Measurements from ENCODE around the gene CEACAM5.
A peak's percentile ranks its signal among the peaks of the same experiment; 100 is the strongest.
"Not testable (repeated sequence)": the region's sequence is repeated elsewhere in the genome, so short reads cannot be mapped to it uniquely, and the experiment has no call there.

CEACAM5 gene

DNA sequence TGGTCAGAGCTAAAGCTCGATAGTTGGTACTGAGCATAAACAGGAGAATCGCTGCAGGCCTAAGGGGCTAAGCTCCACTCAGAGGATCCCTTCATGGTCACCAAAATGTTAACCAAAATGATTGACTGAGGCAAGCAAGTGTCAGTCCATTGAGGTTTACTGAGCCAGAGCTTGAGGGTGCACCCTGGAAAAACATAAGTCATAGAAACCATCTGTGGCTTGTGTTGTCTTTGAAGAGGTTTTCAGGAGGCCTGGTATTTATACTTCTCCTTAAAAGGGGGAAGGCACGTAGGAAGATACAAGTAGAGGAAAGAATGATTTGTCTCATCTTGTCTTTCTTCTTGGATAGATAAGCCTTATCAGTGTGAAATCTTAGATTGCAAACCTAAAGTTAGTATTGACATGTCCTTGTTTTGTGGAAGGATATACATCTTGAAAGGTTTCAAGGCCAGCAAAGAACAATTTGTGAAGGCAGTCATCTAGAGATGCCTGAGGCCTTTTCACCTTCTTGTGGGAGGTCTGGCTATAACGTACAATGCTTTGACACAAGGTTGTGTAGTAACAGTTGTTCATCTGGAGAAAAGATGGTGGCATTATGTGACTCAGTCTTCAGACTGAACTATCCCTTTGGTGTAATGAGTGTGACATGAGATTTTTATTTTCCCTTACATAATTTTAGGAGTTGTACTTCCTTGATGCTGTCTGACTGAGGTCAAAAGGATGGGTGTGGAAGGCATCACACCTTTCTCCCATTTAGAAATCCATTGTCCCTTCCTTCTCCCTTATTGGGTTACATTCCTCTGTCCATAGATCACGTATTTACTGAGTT, 32.2 kb downstream of the CEACAM5 start:
- DNase-seq (ENCODE audit: low spot score): no peak

- no peak for DNase-seq (ENCODE audit: low spot score)
Observed at GRCh38 chr19:41741244-41741554, 32.8 kb downstream of the CEACAM5 start.

- DNase-seq (ENCODE audit: low spot score): no peak
Observed at GRCh38 chr19:41744850-41745249, 36.4 kb downstream of the CEACAM5 start.

- DNase-seq (ENCODE audit: low spot score): no peak
Observed at GRCh38 chr19:41745756-41746155, 37.3 kb downstream of the CEACAM5 start.

GRCh38 chr19:41746593-41747227, 38.3 kb downstream of the CEACAM5 start:
- no peak for DNase-seq (ENCODE audit: low spot score)

DNA sequence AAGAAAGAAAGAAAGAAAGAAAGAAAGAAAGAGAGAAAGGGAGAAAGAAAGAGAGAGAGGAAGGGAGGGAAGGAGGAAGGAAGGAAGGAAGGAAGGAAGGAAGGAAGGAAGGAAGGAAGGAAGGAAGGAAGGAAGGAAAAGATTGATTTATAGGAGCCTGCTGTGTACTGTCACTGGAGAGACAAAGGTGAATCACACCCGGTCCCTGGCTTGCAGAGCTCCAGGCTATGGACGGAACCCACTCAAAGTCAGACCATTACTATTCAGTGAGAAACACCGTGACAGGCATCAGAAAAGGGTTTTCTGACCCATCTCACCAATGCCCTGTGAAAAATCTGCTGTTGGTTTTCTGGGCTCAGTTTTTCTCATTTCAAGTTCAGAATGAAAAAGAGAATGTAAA, 39.6 kb downstream of the CEACAM5 start:
- DNase-seq (ENCODE audit: low spot score): no peak

DNA sequence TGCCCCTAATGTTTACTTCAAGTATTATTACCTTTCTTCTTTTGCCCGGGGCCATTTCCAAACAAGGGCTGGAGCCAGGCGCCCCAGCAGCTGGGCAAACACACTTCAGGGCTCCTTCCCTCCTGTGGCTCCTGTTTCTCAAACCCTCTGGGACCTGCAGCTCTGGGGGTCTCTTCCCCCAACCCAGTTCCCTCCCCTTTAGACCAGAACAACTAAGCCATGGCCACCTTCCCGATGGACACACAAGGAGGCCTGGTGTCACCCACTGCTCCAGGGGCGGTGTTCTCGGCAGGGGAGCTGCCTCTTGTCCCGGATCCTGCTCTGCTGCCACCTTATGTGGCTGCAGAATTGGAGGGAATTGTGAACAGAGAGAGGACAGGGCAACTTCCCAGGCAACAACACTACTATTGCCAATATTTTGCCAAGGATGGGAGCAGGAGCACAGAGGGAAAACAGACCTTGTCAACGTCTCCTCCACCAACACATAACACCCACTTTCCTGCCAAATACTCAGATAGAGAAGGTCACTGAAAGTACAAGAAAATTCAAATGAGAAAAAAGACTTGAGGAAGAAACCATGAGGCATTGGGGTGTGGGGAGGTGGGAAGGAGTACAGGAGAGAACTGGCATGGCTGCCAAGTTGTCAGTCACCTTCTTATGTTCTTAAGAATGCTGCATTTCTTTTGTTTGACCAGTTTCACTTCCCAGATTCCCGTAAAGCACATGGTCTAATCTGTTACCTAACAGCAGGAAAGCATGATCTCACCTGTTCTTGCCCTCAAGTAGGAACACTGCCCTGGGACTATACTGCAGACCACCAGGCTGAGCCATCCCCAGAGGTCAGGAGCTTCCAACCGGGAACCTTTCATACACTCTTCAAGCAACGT, 42.1 kb downstream of the CEACAM5 start:
- DNase-seq (ENCODE audit: low spot score): not testable (repeated sequence)

GRCh38 chr19:41753159-41753558, 44.7 kb downstream of the CEACAM5 start:
- DNase-seq (ENCODE audit: low spot score): peak; percentile 57

- DNase-seq (ENCODE audit: low spot score): peak; percentile 60
Observed at GRCh38 chr19:41753936-41754529, 45.6 kb downstream of the CEACAM5 start.

- DNase-seq (ENCODE audit: low spot score): no peak
Observed at GRCh38 chr19:41755328-41755913, 47.0 kb downstream of the CEACAM5 start, which contains the start of gene CEACAM6. Gene CEACAM6, plus strand, starts transcription at chr19:41755530. Its CDS starts 109 bp downstream, at chr19:41755639.

GRCh38 chr19:41758846-41759245, 50.4 kb downstream of the CEACAM5 start:
- no peak for DNase-seq (ENCODE audit: low spot score)

DNA sequence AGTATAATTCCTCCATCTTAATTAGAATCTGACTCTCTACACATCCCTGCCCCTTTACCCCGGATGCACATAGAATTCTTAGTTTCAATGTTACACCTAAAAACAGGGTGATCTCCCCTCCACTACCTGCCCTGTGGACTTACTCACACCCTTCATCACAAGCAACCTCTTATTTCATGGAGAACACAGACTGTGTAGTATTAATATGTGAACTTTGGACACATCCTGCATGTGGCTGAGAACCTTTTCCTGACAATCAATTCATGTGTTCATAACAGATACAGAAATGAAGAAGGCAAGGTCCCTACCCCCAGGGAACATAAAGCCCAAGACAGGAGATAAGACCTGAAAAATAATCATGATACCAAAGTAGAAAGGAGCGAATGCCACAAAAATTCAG, 58.7 kb downstream of the CEACAM5 start:
- no peak for DNase-seq (ENCODE audit: low spot score)

GRCh38 chr19:41768105-41768504, 59.7 kb downstream of the CEACAM5 start:
- not testable (repeated sequence) for DNase-seq (ENCODE audit: low spot score)

DNA sequence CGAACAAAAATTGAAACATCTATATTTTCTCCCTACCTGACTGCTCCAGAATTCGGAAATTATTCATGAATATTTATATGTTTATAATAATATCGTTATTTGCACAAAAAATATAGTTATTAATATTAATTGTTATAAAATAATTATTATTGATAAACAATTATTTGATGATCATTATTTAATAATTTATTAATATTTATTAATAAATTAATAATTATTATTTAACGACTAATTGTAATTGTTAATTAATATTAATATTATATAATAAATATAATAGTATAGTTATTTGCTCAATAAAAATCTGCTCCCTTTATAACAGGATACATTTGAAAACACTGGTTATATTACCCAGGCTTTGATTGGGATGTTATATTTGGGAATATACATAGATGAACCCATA, 61.2 kb downstream of the CEACAM5 start:
- DNase-seq (ENCODE audit: low spot score): no peak

GRCh38 chr19:41771410-41771809, 63.0 kb downstream of the CEACAM5 start:
- no peak for DNase-seq (ENCODE audit: low spot score)

GRCh38 chr19:41774515-41774980, 66.1 kb downstream of the CEACAM5 start:
- no peak for DNase-seq (ENCODE audit: low spot score)

- no peak for DNase-seq (ENCODE audit: low spot score)
Observed at GRCh38 chr19:41776700-41777099, 68.3 kb downstream of the CEACAM5 start.

Measured in hematopoietic multipotent progenitor cell treated with erythropoietin and hydrocortisone succinate and interleukin-3 and kit ligand, for 15 days (in vitro differentiated cells).